ENCODE measurements around the gene GJB1.

Gene GJB1

DNA sequence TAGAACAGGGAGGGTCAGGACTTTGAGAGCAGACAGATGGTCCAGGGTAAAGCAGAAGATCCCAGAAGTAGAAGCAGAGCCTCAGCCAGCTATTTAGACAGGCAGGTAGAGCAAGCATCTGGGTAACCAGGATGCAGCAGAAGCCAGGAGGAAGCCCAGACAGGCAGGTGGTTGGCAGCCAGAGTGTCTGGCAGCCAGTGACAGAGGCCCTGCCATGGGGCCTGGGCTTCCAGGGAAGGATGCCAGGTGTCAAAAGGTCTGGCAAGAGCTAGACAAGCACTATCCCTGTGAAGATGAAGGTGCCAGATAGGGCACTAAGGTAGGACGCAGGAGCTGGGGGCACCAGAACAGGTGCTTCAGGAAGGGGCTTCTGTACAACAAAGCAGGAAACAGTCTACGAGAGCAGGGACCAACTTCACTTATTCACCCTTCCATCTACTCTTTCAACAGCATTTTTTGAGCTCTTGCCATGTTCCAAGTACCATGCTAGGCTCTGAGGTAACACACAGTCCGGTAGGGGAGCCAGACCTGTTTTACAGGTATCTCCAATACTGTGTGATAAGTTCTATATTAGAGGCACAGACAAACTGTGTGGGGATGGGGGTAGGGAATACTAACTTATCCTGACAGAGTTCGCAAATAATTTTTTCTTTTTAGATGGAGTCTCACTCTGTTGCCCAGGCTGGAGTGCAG is 38.1 kb upstream of the GJB1 start:
- Mint-ChIP-seq H3K27me3 (ENCODE audit: low read depth) (no peaks in the 10 kb centered on the region), H3K27ac (peak overlapping the region; percentile 100), H3K9me3 (peaks cover 4% of the 10 kb centered on the region), H3K4me1 (peaks cover 32% of the 10 kb centered on the region), H3K36me3 (ENCODE audit: low read depth) (no peaks in the 10 kb centered on the region), H3K4me3 (no peak overlapping the region)
- no peak for TF ChIP-seq CTCF (IDR thresholded peaks at IDR 0.05; ENCODE audit: unreplicated experiment in 3 of 3)

DNA sequence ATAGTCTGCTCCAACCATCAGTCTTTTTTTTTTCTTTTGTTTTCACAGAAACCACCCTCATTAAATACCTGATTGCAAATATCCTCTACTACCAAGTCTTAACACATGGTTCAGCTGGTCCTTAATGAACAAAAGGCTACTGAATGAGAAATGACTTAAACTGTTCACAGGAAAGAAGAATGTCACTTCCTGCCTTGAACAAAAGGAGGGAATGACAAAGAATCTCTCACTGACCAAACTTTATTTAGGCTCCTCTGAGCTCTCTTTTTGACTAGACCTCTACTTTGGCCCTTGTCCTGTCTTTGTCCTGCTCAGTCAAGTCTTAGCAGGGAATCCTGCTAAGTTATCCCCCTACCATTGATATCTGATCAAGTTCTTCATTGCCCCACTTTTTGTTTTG is 31.8 kb upstream of the GJB1 start:
- Mint-ChIP-seq H3K9me3 (peaks cover 7% of the 10 kb centered on the region), H3K36me3 (ENCODE audit: low read depth) (no peaks in the 10 kb centered on the region), H3K27me3 (ENCODE audit: low read depth) (no peaks in the 10 kb centered on the region), H3K27ac (no peak overlapping the region), H3K4me1 (no peaks in the 10 kb centered on the region), H3K4me3 (no peak overlapping the region)
- TF ChIP-seq CTCF (IDR thresholded peaks at IDR 0.05; ENCODE audit: unreplicated experiment in 3 of 3), result no peak

DNA sequence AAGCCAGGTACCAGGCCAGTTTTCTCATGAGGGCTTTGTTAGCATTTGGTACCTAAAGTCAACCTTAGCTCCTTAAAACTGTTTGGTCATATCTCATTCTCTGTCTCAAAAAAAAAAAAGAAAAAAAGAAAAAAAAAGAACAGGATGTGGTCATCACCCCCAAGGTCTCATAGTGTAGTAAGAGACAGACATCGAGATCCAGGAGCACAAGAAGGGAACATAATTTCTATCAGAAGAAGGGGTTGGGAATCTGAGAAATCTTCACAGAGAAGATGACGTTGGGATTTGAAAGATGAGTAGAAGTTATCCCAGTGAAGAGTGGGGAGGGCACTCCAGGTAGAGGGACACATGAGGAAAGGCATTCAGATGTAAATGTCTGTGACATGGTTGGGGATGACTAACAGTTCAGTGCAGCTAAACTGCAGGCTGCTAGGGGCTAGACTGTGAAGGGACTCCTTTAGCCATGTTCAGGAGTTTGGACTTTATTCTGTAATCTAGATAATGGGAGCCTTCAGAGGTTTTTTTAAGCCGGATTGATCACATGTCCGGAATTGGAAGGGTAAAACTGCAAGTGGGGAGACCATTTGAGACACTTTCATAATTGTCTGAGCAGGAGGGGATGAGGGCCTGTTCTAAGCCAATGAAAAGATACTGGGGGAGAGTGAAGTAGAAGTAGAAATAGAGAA is 26.9 kb upstream of the GJB1 start:
- TF ChIP-seq CTCF (IDR thresholded peaks at IDR 0.05; ENCODE audit: unreplicated experiment in 3 of 3), result no peak
- peaks cover 7% of the 10 kb centered on the region for H3K9me3 Mint-ChIP-seq
- peaks cover 6% of the 10 kb centered on the region for H3K4me1 Mint-ChIP-seq
- no peak overlapping the region for H3K4me3 Mint-ChIP-seq
- no peaks in the 10 kb centered on the region for H3K36me3 Mint-ChIP-seq (ENCODE audit: low read depth)
- H3K27me3 Mint-ChIP-seq (ENCODE audit: low read depth), result no peaks in the 10 kb centered on the region
- peak overlapping the region in 2 of 3 experiments; percentile 7 to 57 for H3K27ac Mint-ChIP-seq

DNA sequence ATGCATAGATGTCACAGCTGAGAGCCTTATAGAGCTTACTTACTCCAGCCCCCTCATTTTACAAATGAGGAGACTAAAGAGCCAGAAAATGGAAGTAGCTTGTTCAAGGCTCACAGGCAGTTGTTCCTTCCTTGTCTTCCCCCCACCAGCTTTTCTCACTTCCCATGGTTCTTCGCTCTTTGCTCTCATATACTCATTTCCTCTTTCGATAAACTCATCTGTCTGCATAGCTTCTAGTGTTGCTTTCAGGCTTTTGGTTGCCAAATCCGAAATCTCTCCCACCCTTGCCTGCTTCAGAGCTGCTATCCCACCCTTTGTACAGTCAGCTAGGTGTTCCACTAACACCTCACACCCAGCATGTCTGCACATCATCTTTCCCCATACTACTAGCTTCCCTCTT is 25.0 kb upstream of the GJB1 start:
- Mint-ChIP-seq H3K4me1 (peaks cover 6% of the 10 kb centered on the region), H3K9me3 (peaks cover 7% of the 10 kb centered on the region), H3K27me3 (ENCODE audit: low read depth) (peaks cover 4% of the 10 kb centered on the region), H3K4me3 (no peak overlapping the region), H3K36me3 (ENCODE audit: low read depth) (no peaks in the 10 kb centered on the region), H3K27ac (no peak overlapping the region)
- TF ChIP-seq CTCF (IDR thresholded peaks at IDR 0.05; ENCODE audit: unreplicated experiment in 3 of 3), result no peak

- H3K27ac Mint-ChIP-seq, result peak overlapping the region; percentile 16 to 63 (median 50)
- H3K9me3 Mint-ChIP-seq, result peaks cover 4% of the 10 kb centered on the region
- TF ChIP-seq CTCF (IDR thresholded peaks at IDR 0.05; ENCODE audit: unreplicated experiment in 3 of 3), result no peak
- peaks cover 6% of the 10 kb centered on the region for H3K4me1 Mint-ChIP-seq
- H3K4me3 Mint-ChIP-seq, result no peak overlapping the region
- H3K36me3 Mint-ChIP-seq (ENCODE audit: low read depth), result no peaks in the 10 kb centered on the region
- H3K27me3 Mint-ChIP-seq (ENCODE audit: low read depth), result peaks cover 4% of the 10 kb centered on the region
These were observed 23.6 kb upstream of the GJB1 start for GRCh38 chrX:71199252-71200008.

All from nephron (organoid).